ENCODE data around the gene ZNF740.
"Not testable (repeated sequence)": the region's sequence is repeated elsewhere in the genome, so short reads cannot be mapped to it uniquely, and the experiment has no call there.

The ZNF740 gene

DNA sequence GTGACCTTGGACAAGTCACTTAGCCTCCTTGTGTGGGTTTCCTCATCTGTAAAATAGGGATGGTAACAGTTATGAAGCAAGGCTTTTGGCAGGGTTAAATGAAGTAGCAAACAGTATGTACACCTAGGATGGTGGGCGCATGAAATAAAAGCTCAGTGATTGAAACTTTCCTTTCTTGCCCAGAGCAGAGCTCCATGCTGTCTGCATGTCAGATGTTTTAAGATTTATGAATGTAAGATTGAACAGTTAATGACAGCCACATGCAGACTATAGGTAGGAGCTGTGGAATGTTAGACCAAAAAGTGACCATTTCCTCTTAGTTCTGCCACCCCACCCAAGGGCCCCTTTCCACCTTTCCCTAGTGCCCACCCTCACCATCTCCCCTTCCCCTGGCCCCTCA lies 14.5 kb downstream of the ZNF740 start:
- DNase-seq (ENCODE audit: low read depth), result no peak

DNA sequence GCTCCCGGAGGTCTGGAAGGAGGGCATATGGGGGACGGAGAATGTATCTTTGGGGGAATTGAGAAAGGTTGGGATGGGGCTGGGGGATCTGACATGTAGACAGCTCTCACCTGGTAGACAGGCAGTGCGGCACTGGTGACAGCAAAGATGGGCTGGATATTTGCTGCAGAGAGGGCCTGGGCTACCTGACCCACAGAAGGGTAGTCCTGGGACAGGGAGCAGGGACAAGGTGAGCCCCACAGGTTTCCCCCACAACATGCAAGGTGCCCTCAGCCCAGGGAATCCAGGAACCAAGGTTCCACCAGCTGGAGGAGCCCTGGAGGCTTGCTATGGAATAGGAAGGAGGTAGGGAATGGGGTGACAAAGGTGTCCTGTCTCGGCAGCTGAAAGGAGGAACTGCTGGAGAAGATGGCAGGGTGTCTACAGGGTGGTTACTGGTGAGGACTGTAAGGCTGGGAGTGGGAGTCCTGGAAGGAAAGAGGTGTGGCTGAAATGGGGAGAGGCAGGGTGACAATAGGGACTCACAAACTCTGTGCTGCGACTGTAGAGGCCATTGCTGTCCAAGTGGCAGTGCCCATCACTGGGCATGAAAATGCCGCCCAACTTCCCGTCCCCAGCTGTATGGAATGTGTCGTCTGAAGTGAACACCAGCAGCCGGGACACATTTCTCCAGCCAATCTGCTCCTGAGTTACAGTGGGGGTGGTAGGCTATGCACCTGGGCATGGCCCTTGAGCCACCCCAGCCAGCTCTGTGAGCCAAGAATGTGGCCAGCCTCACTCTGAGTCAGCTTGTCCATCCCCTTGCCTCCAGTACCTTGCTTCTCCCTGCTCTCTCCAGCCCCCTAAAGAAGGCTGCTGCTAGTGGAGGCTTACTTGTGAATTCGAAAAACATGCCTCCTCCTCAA lies 15.2 kb downstream of the ZNF740 start:
- no peak for DNase-seq (ENCODE audit: low read depth)

DNA sequence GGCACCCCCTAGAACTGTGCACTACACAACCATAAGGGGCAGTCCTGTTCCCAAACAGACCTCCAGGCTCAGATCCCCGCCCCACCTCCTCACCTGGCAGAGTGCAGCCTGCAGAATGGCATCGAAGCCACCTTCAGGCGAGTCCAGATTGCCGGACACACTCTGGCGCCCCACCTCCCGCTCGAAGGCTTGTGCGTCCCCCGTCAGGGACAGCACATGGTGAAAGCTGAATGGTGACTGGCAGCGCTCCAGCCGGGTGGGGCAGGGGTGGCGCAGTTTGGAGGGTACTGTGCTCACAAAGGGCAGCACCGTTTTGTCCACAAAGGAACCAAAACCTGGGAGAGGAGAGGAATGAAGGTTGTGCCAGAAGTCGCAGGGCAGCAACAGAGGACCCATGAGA lies 16.0 kb downstream of the ZNF740 start:
- DNase-seq (ENCODE audit: low read depth), result no peak

DNA sequence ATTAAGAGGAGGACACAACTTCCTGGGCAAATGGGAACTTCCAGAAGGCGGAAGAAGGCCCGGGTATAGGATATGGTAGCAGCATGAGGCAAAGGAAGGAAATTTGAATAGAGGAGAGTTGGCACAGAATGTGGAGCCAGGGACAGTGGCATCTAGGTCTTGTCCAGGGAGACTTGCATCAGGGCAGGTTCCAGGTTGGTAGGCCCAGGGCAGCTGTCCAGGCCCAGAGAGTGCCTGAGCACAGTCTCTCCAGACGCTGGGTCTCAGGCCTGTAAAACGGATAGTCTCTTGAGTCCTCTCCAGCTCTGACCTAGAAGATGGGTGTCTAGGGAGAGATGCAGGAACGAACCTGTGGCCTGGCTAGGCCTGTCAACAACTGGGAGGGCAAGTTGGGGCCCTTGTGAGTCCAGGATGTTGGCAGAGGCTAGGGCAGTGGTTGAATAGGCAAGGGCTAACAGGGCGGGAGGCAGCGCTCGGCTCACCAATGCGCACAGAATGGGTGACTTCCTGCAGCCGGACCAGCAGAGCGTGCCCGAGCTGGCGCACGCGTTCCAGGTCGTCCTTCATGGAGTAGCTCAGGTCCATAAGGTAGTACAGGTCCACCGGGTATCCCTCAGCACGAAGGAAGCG lies 16.6 kb downstream of the ZNF740 start:
- no peak for DNase-seq (ENCODE audit: low read depth)

GRCh38 chr12:53198486-53199110 lies 18.1 kb downstream of the ZNF740 start:
- no peak for DNase-seq (ENCODE audit: low read depth)

GRCh38 chr12:53199700-53200099 lies 19.2 kb downstream of the ZNF740 start:
- DNase-seq (ENCODE audit: low read depth), result no peak

DNA sequence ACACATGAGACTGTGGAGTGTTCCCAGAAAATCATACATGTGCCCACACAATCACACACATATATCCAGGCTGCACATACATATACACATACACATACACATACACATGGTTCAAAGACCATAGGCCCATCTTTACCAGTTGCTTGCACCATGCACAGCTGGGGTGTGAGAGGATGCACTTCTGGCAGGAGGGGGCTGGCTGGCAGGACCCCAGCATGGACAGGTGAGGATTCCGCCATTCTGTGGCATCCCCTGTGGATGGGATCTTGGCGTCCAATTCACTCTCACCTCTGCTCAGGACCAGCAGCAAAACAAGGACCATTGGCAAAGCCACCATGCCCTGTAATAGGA lies 19.6 kb downstream of the ZNF740 start:
- DNase-seq (ENCODE audit: low read depth), result no peak

- DNase-seq (ENCODE audit: low read depth), result no peak
These were observed 20.1 kb downstream of the ZNF740 start for GRCh38 chr12:53200458-53201176.

DNA sequence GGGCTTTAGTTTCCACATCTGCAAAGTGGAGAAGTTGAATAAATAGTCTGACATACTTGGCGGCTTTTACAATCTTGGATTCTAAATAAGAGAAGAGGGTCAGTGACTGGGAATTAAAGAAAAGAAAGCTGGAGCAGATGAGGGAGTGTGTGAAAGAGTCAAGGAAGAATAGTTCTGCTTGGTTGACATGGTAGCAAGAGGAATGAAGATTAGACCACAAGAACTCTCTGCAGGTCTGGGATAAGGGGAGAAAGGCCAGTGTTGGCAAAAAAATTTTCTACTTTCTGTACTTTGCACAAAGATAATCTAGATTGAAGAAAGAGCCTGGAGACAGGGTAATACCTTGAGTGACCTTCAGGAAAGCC lies 20.6 kb downstream of the ZNF740 start:
- DNase-seq (ENCODE audit: low read depth), result no peak

- DNase-seq (ENCODE audit: low read depth), result no peak
These were observed 21.1 kb downstream of the ZNF740 start for GRCh38 chr12:53201639-53202038.

DNA sequence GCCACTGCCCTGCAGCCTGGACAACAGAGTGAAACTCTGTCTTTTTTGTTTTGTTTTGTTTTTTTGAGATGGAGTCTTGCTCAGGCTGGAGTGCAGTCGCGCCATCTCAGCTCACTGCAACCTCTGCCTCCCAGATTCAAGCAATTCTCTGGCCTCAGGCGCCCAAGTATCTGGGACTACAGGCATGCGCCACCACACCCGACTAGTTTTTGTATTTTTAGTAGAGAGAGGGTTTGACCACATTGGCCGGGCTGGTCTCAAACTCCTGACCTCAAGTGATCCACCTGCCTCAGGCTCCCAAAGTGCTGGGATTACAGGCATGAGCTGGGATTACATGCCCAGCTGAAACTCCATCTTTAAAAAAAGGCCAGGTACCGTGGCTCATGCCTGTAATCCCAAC lies 21.8 kb downstream of the ZNF740 start:
- not testable (repeated sequence) for DNase-seq (ENCODE audit: low read depth)

- no peak for DNase-seq (ENCODE audit: low read depth)
These were observed 23.8 kb downstream of the ZNF740 start for GRCh38 chr12:53204351-53204750.

GRCh38 chr12:53205747-53206419 lies 25.4 kb downstream of the ZNF740 start:
- peak; percentile 58 for DNase-seq (ENCODE audit: low read depth)

- DNase-seq (ENCODE audit: low read depth), result peak; percentile 46
These were observed 26.5 kb downstream of the ZNF740 start, which contains the start of gene ITGB7 for GRCh38 chr12:53207042-53207441. Gene ITGB7, minus strand, starts transcription at chr12:53207251. Its CDS starts 6,808 bp downstream, at chr12:53200443.

DNA sequence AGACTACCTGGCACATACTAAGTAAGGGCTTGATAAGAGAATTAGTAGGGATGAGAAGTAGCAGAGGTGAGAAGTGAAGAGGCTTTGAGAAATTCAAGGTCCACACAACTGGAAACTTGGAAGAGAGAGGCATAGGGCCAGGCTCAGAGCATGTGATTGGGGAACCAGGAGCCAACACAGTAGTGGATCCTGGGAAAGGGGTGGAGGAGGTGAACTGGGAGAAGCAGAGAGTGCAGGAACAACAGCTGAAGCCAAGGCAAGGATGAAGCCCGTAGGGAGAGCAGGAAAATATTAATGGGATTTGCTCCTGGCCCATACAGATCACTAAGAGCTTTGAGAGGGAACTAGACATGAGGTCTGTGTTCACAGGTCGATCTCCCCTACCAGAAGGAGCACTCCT lies 27.9 kb downstream of the ZNF740 start:
- DNase-seq (ENCODE audit: low read depth), result no peak

- DNase-seq (ENCODE audit: low read depth), result no peak
These were observed 28.4 kb downstream of the ZNF740 start for GRCh38 chr12:53208877-53209463.

DNA sequence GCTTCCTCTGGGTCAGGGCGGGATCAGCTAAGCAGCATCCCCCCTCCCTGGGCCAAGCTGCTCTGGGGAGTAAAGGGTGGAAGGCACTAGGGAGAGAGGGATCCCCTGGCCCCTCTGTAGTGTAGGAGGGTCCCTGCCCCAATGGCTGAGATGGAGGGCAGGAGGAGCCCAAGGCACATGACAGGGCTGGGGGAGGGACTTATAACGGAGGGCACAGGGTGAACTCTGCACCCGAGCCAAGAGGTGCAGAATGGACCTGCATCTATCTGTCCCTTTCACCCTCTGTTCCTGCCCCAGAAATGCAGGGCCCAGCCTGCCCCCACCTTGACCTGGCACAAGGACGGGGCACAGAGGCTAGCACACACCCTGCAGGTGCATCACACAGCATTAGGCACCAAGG lies 30.3 kb downstream of the ZNF740 start:
- DNase-seq (ENCODE audit: low read depth), result no peak

DNA sequence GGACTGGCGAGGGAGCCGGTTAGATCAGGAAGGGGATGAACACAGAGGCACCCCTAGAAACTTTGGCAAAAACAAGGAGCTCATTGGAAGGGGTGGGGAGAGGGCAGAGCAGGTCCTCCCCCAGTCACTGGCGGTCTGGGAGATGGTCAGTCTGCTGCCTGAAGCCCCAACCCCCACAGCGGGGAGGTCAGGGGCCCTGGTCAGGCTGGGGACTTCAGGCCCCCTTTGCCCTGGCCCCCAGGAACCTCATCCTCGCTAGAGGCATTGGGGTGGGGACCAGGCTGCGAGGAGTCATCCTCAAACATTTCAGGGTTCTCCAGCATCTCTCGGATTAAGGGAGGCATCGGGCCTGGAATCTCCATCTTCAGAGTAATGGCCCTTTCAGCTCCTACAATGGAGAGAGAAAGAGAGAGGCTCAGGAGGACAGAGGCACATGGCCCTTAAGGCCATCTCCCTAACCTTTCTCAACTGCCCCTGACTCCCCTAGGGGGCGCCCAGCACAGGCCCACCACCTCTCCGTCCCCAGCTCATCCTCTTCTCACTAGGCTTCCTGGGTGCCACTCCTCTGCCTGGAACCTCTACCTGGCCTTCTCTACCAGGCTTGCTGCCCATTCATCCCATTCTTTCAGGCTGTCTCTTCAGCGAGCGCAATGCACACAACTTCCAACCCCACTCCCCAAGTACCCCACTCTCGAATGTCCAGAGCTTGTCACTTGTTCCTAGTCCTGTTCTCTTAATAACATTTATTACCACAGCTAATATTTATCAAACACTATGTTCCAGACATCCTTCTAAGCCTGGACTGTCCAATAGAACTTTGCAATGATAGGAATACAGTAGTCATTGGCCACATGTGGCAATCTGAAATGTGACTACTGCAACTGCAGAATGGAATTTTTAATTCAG lies 31.2 kb downstream of the ZNF740 start:
- DNase-seq (ENCODE audit: low read depth), result no peak

GRCh38 chr12:53212931-53213330 lies 32.4 kb downstream of the ZNF740 start:
- no peak for DNase-seq (ENCODE audit: low read depth)

- peak; percentile 74 for DNase-seq (ENCODE audit: low read depth)
These were observed 32.8 kb downstream of the ZNF740 start for GRCh38 chr12:53213348-53213747.
